ENCODE data around the gene BANF2. TPM values are rescaled to one million over a fixed set of nuclear protein-coding genes. Genes with fewer than 3 reads are reported as not detected.

Gene BANF2
- total and polyA plus RNA-seq, 9 donors, result not detected

DNA sequence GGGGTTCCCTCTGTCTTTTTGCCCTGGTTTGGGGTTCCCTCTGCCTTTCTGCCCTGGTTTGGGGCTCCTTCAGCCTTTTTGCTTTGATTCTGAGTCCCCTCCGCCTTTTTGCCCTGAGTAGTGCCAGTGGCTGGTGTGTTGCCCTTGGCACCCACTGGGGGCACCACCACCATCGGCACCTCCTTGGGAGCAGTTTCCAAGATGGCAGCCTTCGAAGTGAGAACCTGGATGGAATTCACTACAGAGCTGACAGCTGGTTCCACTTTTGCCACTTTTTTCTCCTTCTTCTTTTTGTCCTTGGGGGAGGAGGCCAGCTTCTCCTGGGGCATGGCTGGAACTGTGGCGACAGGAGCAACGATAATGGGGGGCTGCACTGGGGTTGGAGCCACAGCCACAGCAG, 40.0 kb upstream of the BANF2 start:
- no peak for TF ChIP-seq EP300 (IDR thresholded peaks at IDR 0.05)
- H3K27ac ChIP-seq, result no peak overlapping the region
- DNase-seq, result no peak

DNA sequence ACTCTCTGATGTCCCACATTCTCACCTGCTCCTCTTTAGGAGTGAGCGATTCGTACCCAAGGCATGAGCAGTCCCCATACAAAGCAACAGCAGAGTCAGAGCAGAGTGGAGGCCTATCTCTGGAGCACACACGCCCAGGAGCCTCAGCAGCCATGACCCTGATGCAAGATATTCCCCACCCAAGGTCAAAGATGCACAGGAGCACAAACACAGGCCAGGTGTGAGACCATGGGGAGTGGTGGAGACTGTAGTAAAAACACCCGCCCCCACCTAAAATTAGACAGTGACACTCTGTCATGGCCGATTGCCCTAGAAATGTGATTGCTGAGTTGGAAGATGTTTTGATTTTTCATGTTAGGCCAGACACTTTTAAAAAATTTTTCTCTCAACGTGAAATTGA, 39.1 kb upstream of the BANF2 start:
- intact Hi-C loops (cut with DNase I), result no loop called here
- TF ChIP-seq EP300 (IDR thresholded peaks at IDR 0.05) (no peak), POLR2A (IDR thresholded peaks at IDR 0.05) (no peak), CTCF (IDR thresholded peaks at IDR 0.05) (no peak)
- H3K4me3 ChIP-seq, result no peak overlapping the region
- peak in 1 of 5 donors; percentile 15 for DNase-seq
- peak overlapping the region in 1 of 2 donors; percentile 22 for H3K27ac ChIP-seq
- H3K9me3 ChIP-seq, result no peaks in the 10 kb centered on the region
- 55 to 65% (median 56%) methylated on average over 6 of the region's 6 CpGs for WGBS, 3 donors
- no peaks in the 10 kb centered on the region for H3K36me3 ChIP-seq
- H3K4me1 ChIP-seq (ENCODE audit: insufficient read depth), result peaks cover 23% of the 10 kb centered on the region
- H3K27me3 ChIP-seq, result no peaks in the 10 kb centered on the region

More for the DNA sequence above, 40.0 kb upstream of the BANF2 start:
- no peak overlapping the region for H3K4me3 ChIP-seq
- no peaks in the 10 kb centered on the region for H3K9me3 ChIP-seq
- peaks cover 23% of the 10 kb centered on the region for H3K4me1 ChIP-seq (ENCODE audit: insufficient read depth)
- intact Hi-C loops (cut with DNase I), result no loop called here
- no peaks in the 10 kb centered on the region for H3K36me3 ChIP-seq
- WGBS, 3 donors, result 91 to 95% (median 94%) methylated on average over 5 of the region's 5 CpGs
- H3K27me3 ChIP-seq, result no peaks in the 10 kb centered on the region

GRCh38 chr20:17661121-17661744, 38.5 kb upstream of the BANF2 start:
- no peak overlapping the region for H3K27ac ChIP-seq
- H3K4me1 ChIP-seq (ENCODE audit: insufficient read depth), result peaks cover 23% of the 10 kb centered on the region
- TF ChIP-seq CTCF (IDR thresholded peaks at IDR 0.05) (no peak), POLR2A (IDR thresholded peaks at IDR 0.05) (no peak), EP300 (IDR thresholded peaks at IDR 0.05) (no peak)

DNA sequence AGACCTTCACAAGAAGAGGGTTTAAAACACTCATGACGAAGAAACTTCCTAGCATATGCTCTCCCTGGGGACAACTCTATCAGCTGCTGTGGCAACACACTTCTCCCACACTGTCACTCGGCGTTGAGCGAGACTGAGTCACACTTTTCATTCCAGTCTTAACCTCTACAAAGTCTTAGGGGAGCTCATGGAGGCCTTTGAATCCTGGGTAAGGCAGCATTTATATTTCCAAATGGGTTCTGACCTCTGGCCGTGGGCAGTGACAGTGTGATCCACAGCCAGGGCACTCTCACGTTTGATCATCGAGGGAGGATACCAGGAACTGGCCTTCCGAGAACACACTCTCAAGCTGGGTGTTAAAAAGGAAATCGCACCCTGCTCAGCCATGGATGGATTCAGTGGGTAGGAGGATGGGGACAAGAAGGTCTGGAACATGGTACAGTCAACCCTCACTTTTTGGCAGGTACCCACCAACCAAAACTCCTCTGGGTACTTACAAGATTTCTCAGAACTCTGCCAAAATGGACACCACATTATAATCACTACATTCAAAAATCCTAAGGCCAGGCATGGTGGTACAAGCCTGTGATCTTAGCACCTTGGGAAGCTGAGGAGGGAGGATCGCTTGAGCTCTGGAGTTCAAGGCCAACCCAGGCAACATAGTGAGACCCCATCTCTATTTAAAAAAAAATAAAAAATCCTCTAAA, 37.3 kb upstream of the BANF2 start:
- H3K27me3 ChIP-seq, result no peaks in the 10 kb centered on the region
- DNase-seq, result peak in 2 of 5 donors; percentile 30 to 62
- WGBS, 3 donors, result 48 to 59% (median 50%) methylated on average over 10 of the region's 10 CpGs
- H3K27ac ChIP-seq, result peak overlapping the region; percentile 46 to 63
- H3K4me3 ChIP-seq, result no peak overlapping the region
- intact Hi-C loops (cut with DNase I), result no loop called here
- H3K36me3 ChIP-seq, result no peaks in the 10 kb centered on the region
- no peaks in the 10 kb centered on the region for H3K9me3 ChIP-seq
- TF ChIP-seq CTCF (IDR thresholded peaks at IDR 0.05) (no peak), POLR2A (IDR thresholded peaks at IDR 0.05) (no peak), EP300 (IDR thresholded peaks at IDR 0.05) (no peak)
- H3K4me1 ChIP-seq (ENCODE audit: insufficient read depth), result peaks cover 21% of the 10 kb centered on the region

More at GRCh38 chr20:17661121-17661744, 38.5 kb upstream of the BANF2 start:
- Histone ChIP-seq H3K4me3 (no peak overlapping the region), H3K9me3 (no peaks in the 10 kb centered on the region), H3K27me3 (no peaks in the 10 kb centered on the region), H3K36me3 (no peaks in the 10 kb centered on the region)
- no peak for DNase-seq
- intact Hi-C loops (cut with DNase I), result no loop called here
- 55 to 62% (median 62%) methylated on average over 5 of the region's 5 CpGs for WGBS, 3 donors

DNA sequence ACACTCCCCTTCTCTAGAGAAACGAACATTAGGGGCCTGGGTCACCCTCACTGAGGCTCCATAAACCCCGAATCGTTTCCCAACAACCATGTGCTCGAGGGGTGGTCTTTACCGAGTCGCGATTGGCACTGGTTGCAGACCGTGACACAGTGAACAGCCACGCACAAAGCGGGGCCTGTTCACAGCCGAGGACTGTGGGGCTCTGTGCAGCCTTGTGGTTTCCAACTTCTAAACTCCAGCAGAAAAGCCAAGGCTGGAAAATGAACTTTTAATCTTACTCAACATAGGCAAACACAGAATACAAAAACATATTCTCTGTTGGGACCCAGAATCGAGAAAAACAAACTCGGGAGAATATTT, 36.7 kb upstream of the BANF2 start:
- H3K4me3 ChIP-seq, result no peak overlapping the region
- TF ChIP-seq EP300 (IDR thresholded peaks at IDR 0.05) (no peak), CTCF (IDR thresholded peaks at IDR 0.05) (no peak), POLR2A (IDR thresholded peaks at IDR 0.05) (no peak)
- H3K36me3 ChIP-seq, result no peaks in the 10 kb centered on the region
- 21 to 45% (median 27%) methylated on average over 13 of the region's 13 CpGs for WGBS, 3 donors
- peaks cover 21% of the 10 kb centered on the region for H3K4me1 ChIP-seq (ENCODE audit: insufficient read depth)
- H3K27ac ChIP-seq, result peak overlapping the region; percentile 46 to 63
- H3K27me3 ChIP-seq, result no peaks in the 10 kb centered on the region
- no peaks in the 10 kb centered on the region for H3K9me3 ChIP-seq
- intact Hi-C loops (cut with DNase I), result no loop called here
- peak in 2 of 5 donors; percentile 26 to 44 for DNase-seq

Measured in ovary (tissue), 9 donors.